PC-9 (cell line): ENCODE measurements around the gene LCA5L. TPM values are rescaled to one million over a fixed set of nuclear protein-coding genes. Genes with fewer than 3 reads are reported as not detected.

Experiments used
- BruUV-seq: library from RNA; stranded (reverse); fragments of 400-500 nt; replicated peaks from 2 replicates; lab custom pipeline; 2021; lab: Mats Ljungman, UMichigan
- CTCF ChIA-PET: fragments of 300-600 bp; sonication (Branson Sonifier 250); formaldehyde crosslinking; loops from one replicate; lab custom pipeline; 2022; ENCODE audit warnings: antibody characterized with exemption; lab: Charles Lee
- POLR2A ChIA-PET: fragments of 300-600 bp; sonication (Branson Sonifier 250); formaldehyde crosslinking; loops from one replicate; lab custom pipeline; 2022; ENCODE audit warnings: antibody characterized with exemption; ENCODE audit not compliant: unreplicated experiment; lab: Charles Lee
- DNase-seq, 2 experiments: peaks; one replicate each; pipeline versions ENCODE4 v3.0.0 to v3.0.0-alpha.2; 2015 to 2022; ENCODE audit warnings: mixed read lengths in 1 of 2
- H2AFZ ChIP-seq: fragments of 200-600 bp; sonication (generic); 2 replicates; pipeline ENCODE4 v1.8.1; 2017; ENCODE audit warnings: antibody characterized with exemption
- H3F3A ChIP-seq: fragments of 200-600 bp; sonication (generic); 2 replicates; pipeline ENCODE4 v1.8.1; 2017; ENCODE audit warnings: antibody characterized with exemption, mild to moderate bottlenecking, low read depth; ENCODE audit not compliant: insufficient read depth
- H3K27ac ChIP-seq: fragments of 200-600 bp; sonication (generic); 2 replicates; pipeline ENCODE4 v1.6.1; 2016; ENCODE audit warnings: mixed run types
- H3K27me3 ChIP-seq: fragments of 200-600 bp; sonication (generic); 2 replicates; pipeline ENCODE4 v1.6.1; 2016; ENCODE audit warnings: low read depth, mixed run types; ENCODE audit not compliant: insufficient read depth
- H3K36me3 ChIP-seq: fragments of 200-600 bp; sonication (generic); 2 replicates; pipeline ENCODE4 v1.6.1; 2016; ENCODE audit warnings: low read depth, mixed run types
- H3K4me1 ChIP-seq: fragments of 200-600 bp; sonication (generic); replicated peaks from 2 replicates; pipeline ENCODE4 v1.6.1; 2016; ENCODE audit warnings: mixed run types; ENCODE audit not compliant: insufficient read depth
- H3K4me2 ChIP-seq: fragments of 200-600 bp; sonication (generic); 2 replicates; pipeline ENCODE4 v1.6.1; 2017; ENCODE audit warnings: mixed run types
- H3K4me3 ChIP-seq: fragments of 200-600 bp; sonication (generic); 2 replicates; pipeline ENCODE4 v1.6.1; 2016; ENCODE audit warnings: mixed run types
- H3K79me2 ChIP-seq: fragments of 200-600 bp; sonication (generic); 2 replicates; pipeline ENCODE4 v1.6.1; 2017; ENCODE audit warnings: low read depth, mixed run types
- H3K9me2 ChIP-seq: fragments of 200-600 bp; sonication (generic); 2 replicates; pipeline ENCODE4 v1.8.1; 2017; ENCODE audit warnings: mild to moderate bottlenecking; ENCODE audit not compliant: insufficient read depth
- H3K9me3 ChIP-seq: fragments of 200-600 bp; sonication (generic); 2 replicates; pipeline ENCODE4 v1.8.1; 2016; ENCODE audit warnings: low read depth; ENCODE audit not compliant: insufficient read depth
- H4K20me1 ChIP-seq: fragments of 200-600 bp; sonication (generic); 2 replicates; pipeline ENCODE4 v1.8.1; 2017; ENCODE audit not compliant: insufficient read depth
- EZH2 ChIP-seq: fragments of 200-600 bp; sonication (generic); IDR thresholded peaks from 2 replicates; pipeline ENCODE4 v1.8.0; 2017; ENCODE audit warnings: antibody characterized with exemption, low read depth
- intact Hi-C: fragments of 100-400 bp; cut with micrococcal nuclease; formaldehyde crosslinking; loops from one replicate; pipeline ENCODE4 v1.10.0; 2022; ENCODE audit not compliant: unreplicated experiment
- total RNA-seq: library from RNA; stranded (reverse); gene quantifications from 2 replicates; pipeline ENCODE4 v1.2.3, GENCODE V29; 2021
- TF ChIP-seq, protein P1 (sequence below): fragments of 200-600 bp; sonication (generic); conservative IDR thresholded peaks from 2 replicates; pipeline ENCODE4 v1.6.1; 2017; ENCODE audit warnings: mixed run types, antibody characterized with exemption, mild to moderate bottlenecking, moderate library complexity

Gene LCA5L
- total RNA-seq, 1 experiment from 2014 or later: 2.4 TPM

DNA sequence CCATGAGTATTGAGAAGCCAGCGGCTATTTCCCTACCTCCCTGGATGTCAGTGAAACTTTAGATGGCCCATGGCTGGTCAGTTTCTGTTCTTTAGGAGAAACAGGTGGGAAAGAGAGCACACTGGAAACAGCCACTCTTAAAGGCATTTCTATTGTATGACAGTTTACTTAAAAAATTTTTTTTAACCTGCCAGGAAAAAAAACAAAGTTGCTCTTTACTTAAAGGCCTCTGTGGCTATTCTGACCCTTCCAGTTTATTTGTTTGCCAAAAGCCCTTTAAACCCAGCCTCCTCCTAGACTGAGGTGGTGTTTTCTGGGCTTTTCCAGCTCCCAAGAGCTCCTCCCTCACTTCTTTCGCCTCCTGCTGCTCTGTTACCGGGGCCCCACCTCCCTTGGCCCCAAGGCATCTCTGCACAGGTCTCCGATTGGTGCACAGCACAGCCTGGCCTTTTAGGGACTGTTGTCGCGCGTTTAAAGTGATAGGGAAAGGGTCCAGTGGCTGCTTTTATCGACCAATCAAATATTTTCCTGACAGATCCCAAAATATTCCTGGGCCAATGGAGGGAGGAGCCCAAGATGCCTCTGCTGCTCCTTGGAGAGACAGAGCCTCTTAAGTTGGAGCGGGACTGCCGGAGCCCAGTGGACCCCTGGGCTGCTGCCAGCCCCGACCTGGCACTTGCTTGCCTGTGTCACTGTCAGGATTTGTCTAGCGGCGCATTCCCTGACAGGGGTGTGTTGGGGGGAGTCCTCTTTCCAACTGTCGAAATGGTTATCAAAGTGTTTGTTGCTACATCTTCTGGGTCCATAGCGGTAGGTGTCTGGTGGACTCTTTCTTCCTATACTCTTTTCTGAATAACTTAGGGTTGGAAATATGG is 6.0 kb upstream of the LCA5L start, which contains the start of gene SH3BGR:
SH3BGR (plus strand) TSS at position 639 of the 875 bp plus-strand sequence; CDS start at position 766, 127 bp downstream.
- Histone ChIP-seq H3F3A (no peaks in the 10 kb centered on the region), H3K4me2 (no peak within 1 kb of the TSS), H3K4me3 (no peak within 1 kb of the TSS), H3K27ac (no peak within 1 kb of the TSS), H4K20me1 (no peaks in the 10 kb centered on the region), H3K9me2 (no peaks in the 10 kb centered on the region), H3K9me3 (no peaks in the 10 kb centered on the region), H3K27me3 (no peaks in the 10 kb centered on the region), H2AFZ (no peak within 1 kb of the TSS), H3K36me3 (no peaks in the 10 kb centered on the region), H3K4me1 (no peaks in the 10 kb centered on the region), H3K79me2 (no peaks in the 10 kb centered on the region)
- ChIA-PET POLR2A (no interaction called here), CTCF (no interaction called here)
- TF ChIP-seq EZH2: no peak
- TF ChIP-seq, protein P1, sequence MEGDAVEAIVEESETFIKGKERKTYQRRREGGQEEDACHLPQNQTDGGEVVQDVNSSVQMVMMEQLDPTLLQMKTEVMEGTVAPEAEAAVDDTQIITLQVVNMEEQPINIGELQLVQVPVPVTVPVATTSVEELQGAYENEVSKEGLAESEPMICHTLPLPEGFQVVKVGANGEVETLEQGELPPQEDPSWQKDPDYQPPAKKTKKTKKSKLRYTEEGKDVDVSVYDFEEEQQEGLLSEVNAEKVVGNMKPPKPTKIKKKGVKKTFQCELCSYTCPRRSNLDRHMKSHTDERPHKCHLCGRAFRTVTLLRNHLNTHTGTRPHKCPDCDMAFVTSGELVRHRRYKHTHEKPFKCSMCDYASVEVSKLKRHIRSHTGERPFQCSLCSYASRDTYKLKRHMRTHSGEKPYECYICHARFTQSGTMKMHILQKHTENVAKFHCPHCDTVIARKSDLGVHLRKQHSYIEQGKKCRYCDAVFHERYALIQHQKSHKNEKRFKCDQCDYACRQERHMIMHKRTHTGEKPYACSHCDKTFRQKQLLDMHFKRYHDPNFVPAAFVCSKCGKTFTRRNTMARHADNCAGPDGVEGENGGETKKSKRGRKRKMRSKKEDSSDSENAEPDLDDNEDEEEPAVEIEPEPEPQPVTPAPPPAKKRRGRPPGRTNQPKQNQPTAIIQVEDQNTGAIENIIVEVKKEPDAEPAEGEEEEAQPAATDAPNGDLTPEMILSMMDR: no peak
- BruUV-seq: no TSS peak
- DNase-seq: peak in 1 of 2 experiments; percentile 24
- intact Hi-C loops: no loop called here

DNA sequence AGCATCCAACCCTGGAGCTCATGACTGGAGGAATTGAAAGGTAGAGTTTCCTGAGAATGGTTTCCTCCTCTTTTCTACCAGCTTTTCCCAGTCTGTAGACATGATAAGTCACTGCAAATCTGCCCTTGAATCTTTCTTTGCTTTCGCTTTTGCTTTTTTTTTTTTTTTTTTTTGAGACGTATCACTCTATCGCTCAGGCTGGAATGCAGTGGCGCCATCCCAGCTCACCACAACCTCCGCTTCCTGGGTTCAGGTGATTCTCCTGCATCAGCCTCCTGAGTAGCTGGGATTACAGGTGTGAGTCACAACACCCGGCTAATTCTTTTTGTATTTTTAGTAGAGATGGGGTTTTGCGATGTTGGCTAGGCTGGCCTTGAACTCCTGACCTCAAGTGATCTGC is 1.7 kb upstream of the LCA5L start:
- TF ChIP-seq EZH2: no peak
- TF ChIP-seq, protein P1: no peak
- H3F3A ChIP-seq: no peaks in the 10 kb centered on the region; the same call in 1 of the 2 replicates
- H3K9me2 ChIP-seq: no peaks in the 10 kb centered on the region
- BruUV-seq: no TSS peak
- H3K27me3 ChIP-seq: no peaks in the 10 kb centered on the region
- POLR2A ChIA-PET: interaction anchor here (0.8 kb wide), 1 partner anchor 11 kb away, joined by 4 read pairs; no protein-coding TSS in a partner anchor
- intact Hi-C loops: loop anchor here (5.0 kb wide), 2 partner anchors 135 to 265 kb away; partner anchors contain the start of genes BRWD1 and PSMG1
- H4K20me1 ChIP-seq: no peaks in the 10 kb centered on the region
- no peak overlapping the region for H3K4me2 ChIP-seq
- H3K4me1 ChIP-seq: peaks cover 6% of the 10 kb centered on the region; the same call in 1 of the 2 replicates
- H3K79me2 ChIP-seq: no peaks in the 10 kb centered on the region
- peak in 1 of 2 experiments; percentile 53 for DNase-seq
- no peaks in the 10 kb centered on the region for H3K36me3 ChIP-seq
- H2AFZ ChIP-seq: no peak overlapping the region
- H3K4me3 ChIP-seq: no peak overlapping the region
- no peaks in the 10 kb centered on the region for H3K9me3 ChIP-seq
- no peak overlapping the region for H3K27ac ChIP-seq
- CTCF ChIA-PET: no interaction called here

DNA sequence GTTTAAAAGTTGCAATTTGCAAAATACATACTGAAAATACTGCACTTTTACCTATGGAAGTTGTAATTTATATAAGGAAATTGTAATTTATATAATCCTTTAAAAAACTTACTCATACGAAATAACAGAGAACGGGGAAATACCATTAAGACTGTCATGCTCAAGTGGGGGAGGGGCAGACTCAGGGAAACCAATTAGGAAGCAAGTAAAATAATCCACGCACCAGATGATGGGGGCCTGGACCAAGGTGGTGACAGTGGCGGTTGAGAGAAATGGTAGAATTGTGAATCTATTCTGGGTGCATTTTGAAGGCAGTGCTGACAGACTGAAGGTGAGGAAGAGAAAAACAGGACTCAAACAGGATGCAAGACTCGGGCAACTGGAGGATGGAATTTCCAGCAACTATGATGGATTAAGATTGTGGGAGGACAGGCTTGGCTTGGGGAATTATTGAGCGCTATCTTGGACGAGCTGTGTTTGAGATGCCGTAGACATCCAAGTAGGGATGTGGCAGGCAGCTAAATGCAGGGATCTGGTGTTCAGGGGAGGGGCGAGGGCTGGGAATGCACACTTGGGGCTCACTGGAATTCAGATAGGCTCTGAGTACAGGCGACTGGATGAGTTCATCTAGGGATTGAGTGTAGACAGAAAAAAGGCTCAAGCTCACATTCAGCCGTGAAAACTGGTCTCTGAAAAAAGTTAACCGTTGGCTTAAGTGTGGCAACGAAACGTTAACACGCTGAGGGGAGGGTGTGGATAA is 977 bp downstream of the LCA5L start:
- H4K20me1 ChIP-seq: no peaks in the 10 kb centered on the region
- TF ChIP-seq, protein P1: no peak
- no peak for TF ChIP-seq EZH2
- BruUV-seq: no TSS peak
- H3K79me2 ChIP-seq: no peaks in the 10 kb centered on the region
- H3K4me2 ChIP-seq: peak overlapping the region; percentile 85
- no peaks in the 10 kb centered on the region for H3K36me3 ChIP-seq
- H3K9me2 ChIP-seq: no peaks in the 10 kb centered on the region
- peak overlapping the region; percentile 95 for H2AFZ ChIP-seq
- H3K27me3 ChIP-seq: no peaks in the 10 kb centered on the region
- CTCF ChIA-PET: no interaction called here
- intact Hi-C loops: loop anchor here (5.0 kb wide), 3 partner anchors 57 to 262 kb away; partner anchors contain the start of genes BRWD1 and PSMG1
- H3K4me3 ChIP-seq: peak overlapping the region; percentile 88
- POLR2A ChIA-PET: interaction anchor here (0.6 kb wide), 1 partner anchor 33 kb away, joined by 6 read pairs; no protein-coding TSS in a partner anchor
- no peak overlapping the region; the same call in 1 of the 2 replicates for H3K27ac ChIP-seq
- no peak for DNase-seq
- H3K4me1 ChIP-seq: peaks cover 6% of the 10 kb centered on the region; the same call in 1 of the 2 replicates
- no peaks in the 10 kb centered on the region for H3K9me3 ChIP-seq
- H3F3A ChIP-seq: no peaks in the 10 kb centered on the region; the same call in 1 of the 2 replicates
